IMR-90 (cell line): ENCODE measurements around the gene SPEG. TPM values are rescaled to one million over a fixed set of nuclear protein-coding genes. Genes with fewer than 3 reads are reported as not detected.

Experiments used
- ATAC-seq: fragments of 200-7000 bp; cut with Tn5 transposase; 2 replicates; pipeline ENCODE4 v1.9.1; 2020; ENCODE audit warnings: low read depth, mild to moderate bottlenecking, moderate library complexity
- BruUV-seq: library from RNA; stranded (reverse); fragments of 400-500 nt; replicated peaks from 2 replicates; lab custom pipeline; 2021; lab: Mats Ljungman, UMichigan
- CTCF ChIA-PET: fragments of 300-600 bp; formaldehyde crosslinking; extraction: SDS; loops from one replicate; lab custom pipeline; 2021; ENCODE audit warnings: antibody characterized with exemption; lab: Yijun Ruan, JAX
- POLR2A ChIA-PET: fragments of 300-600 bp; sonication (Branson Sonifier 250); formaldehyde crosslinking; loops from one replicate; lab custom pipeline; 2022; ENCODE audit warnings: antibody characterized with exemption; ENCODE audit not compliant: unreplicated experiment; lab: Charles Lee
- DNase-seq: peaks from one replicate; pipeline ENCODE4 v3.0.0; 2013
- H2AFZ ChIP-seq: replicated peaks from 2 replicates; pipeline ENCODE3; 2013; ENCODE audit warnings: low read length, mild to moderate bottlenecking; ENCODE audit not compliant: poor library complexity
- H2AK5ac ChIP-seq: 2 replicates; pipeline ENCODE4 v1.6.1; 2013; ENCODE audit warnings: low read depth, low read length, inconsistent platforms
- H2AK9ac ChIP-seq: replicated peaks from 2 replicates; pipeline ENCODE3; 2013; ENCODE audit warnings: mild to moderate bottlenecking, low read depth, low read length, moderate library complexity; ENCODE audit not compliant: poor library complexity
- H2BK120ac ChIP-seq: 2 replicates; pipeline ENCODE4 v1.6.1; 2013; ENCODE audit warnings: low read depth, low read length, inconsistent platforms
- H2BK15ac ChIP-seq: 3 replicates; pipeline ENCODE4 v1.6.1; 2013; ENCODE audit warnings: low read depth, low read length, inconsistent platforms
- H2BK20ac ChIP-seq: 2 replicates; pipeline ENCODE4 v1.6.1; 2013; ENCODE audit warnings: low read depth, mild to moderate bottlenecking, inconsistent platforms, low read length, moderate library complexity
- H2BK5ac ChIP-seq: 2 replicates; pipeline ENCODE4 v1.6.1; 2013; ENCODE audit warnings: mild to moderate bottlenecking, low read depth, low read length, inconsistent platforms; ENCODE audit not compliant: poor library complexity, severe bottlenecking
- H3K14ac ChIP-seq: replicated peaks from 2 replicates; pipeline ENCODE4 v1.6.1; 2013; ENCODE audit warnings: low read depth, low read length, inconsistent platforms
- H3K18ac ChIP-seq: 2 replicates; pipeline ENCODE4 v1.6.1; 2013; ENCODE audit warnings: low read depth, low read length, control low read depth
- H3K23ac ChIP-seq: 2 replicates; pipeline ENCODE4 v1.6.1; 2013; ENCODE audit warnings: low read depth, low read length, inconsistent platforms
- H3K27ac ChIP-seq: 2 replicates; pipeline ENCODE4 v1.5.1; 2013; ENCODE audit warnings: mild to moderate bottlenecking, control low read depth, low read length; ENCODE audit not compliant: insufficient read depth
- H3K27me3 ChIP-seq: 2 replicates; pipeline ENCODE4 v1.6.1; 2013; ENCODE audit warnings: low read length; ENCODE audit not compliant: control insufficient read depth, insufficient read depth
- H3K36me3 ChIP-seq: 2 replicates; pipeline ENCODE4 v1.6.1; 2013; ENCODE audit warnings: low read length, mixed read lengths; ENCODE audit not compliant: control insufficient read depth, insufficient read depth
- H3K4ac ChIP-seq: 2 replicates; pipeline ENCODE4 v1.6.1; 2013; ENCODE audit warnings: low read depth, low read length, inconsistent platforms
- H3K4me1 ChIP-seq: 2 replicates; pipeline ENCODE4 v1.6.1; 2013; ENCODE audit warnings: low read length, mixed read lengths; ENCODE audit not compliant: control insufficient read depth, insufficient read depth
- H3K4me2 ChIP-seq: 2 replicates; pipeline ENCODE4 v1.6.1; 2013; ENCODE audit warnings: low read depth, mild to moderate bottlenecking, control low read depth, low read length, moderate library complexity
- H3K4me3 ChIP-seq: 2 replicates; pipeline ENCODE4 v1.5.1; 2013; ENCODE audit warnings: low read depth, mild to moderate bottlenecking, control low read depth, low read length, moderate library complexity; ENCODE audit not compliant: insufficient read depth
- H3K56ac ChIP-seq: 2 replicates; pipeline ENCODE4 v1.6.1; 2013; ENCODE audit warnings: low read length, inconsistent platforms; ENCODE audit not compliant: insufficient read depth; ENCODE audit errors: extremely low read depth
- H3K79me1 ChIP-seq, 2 experiments: 2 replicates each; pipeline ENCODE4 v1.6.1; 2013; ENCODE audit warnings: low read length in 2 of 2, inconsistent platforms in 1 of 2, low read depth in 1 of 2
- H3K9ac ChIP-seq: 2 replicates; pipeline ENCODE4 v1.6.1; 2013; ENCODE audit warnings: low read depth, low read length, control low read depth
- H3K9me1 ChIP-seq: 2 replicates; pipeline ENCODE4 v1.6.1; 2013; ENCODE audit warnings: low read length, inconsistent platforms; ENCODE audit not compliant: insufficient read depth
- H3K9me3 ChIP-seq: 2 replicates; pipeline ENCODE4 v1.6.1; 2013; ENCODE audit warnings: low read length; ENCODE audit not compliant: control insufficient read depth, insufficient read depth
- H4K20me1 ChIP-seq: 2 replicates; pipeline ENCODE4 v1.6.1; 2013; ENCODE audit warnings: low read length, inconsistent platforms; ENCODE audit not compliant: insufficient read depth
- H4K5ac ChIP-seq: 2 replicates; pipeline ENCODE4 v1.6.1; 2013; ENCODE audit warnings: mild to moderate bottlenecking, low read depth, low read length, control low read depth
- H4K8ac ChIP-seq, 2 experiments: 2 replicates each; pipeline ENCODE4 v1.6.1; 2013; ENCODE audit warnings: low read depth in 2 of 2, low read length in 2 of 2, control low read depth in 1 of 2, inconsistent platforms in 1 of 2
- H4K91ac ChIP-seq: 2 replicates; pipeline ENCODE4 v1.6.1; 2013; ENCODE audit warnings: low read depth, low read length, inconsistent platforms; ENCODE audit not compliant: insufficient read depth
- FOS ChIP-seq: fragments of 150-350 bp; IDR thresholded peaks from 2 replicates; pipeline ENCODE4 v1.6.1; 2016; ENCODE audit warnings: low read depth, low read length
- MAFK ChIP-seq: IDR thresholded peaks from 2 replicates; pipeline ENCODE4 v1.6.1; 2012; ENCODE audit warnings: low read depth, low read length, improper control_type of control experiment
- MAZ ChIP-seq: IDR thresholded peaks from 2 replicates; pipeline ENCODE4 v1.6.1; 2012; ENCODE audit warnings: low read depth, mild to moderate bottlenecking, low read length, improper control_type of control experiment, moderate library complexity, borderline replicate concordance
- MXI1 ChIP-seq: IDR thresholded peaks from 2 replicates; pipeline ENCODE4 v1.6.1; 2012; ENCODE audit warnings: low read depth, mild to moderate bottlenecking, low read length, moderate library complexity, borderline replicate concordance
- RFX5 ChIP-seq: IDR thresholded peaks from 2 replicates; pipeline ENCODE4 v1.8.0; 2012; ENCODE audit warnings: low read depth, mild to moderate bottlenecking, low read length, moderate library complexity
- WGBS, 2 experiments: methylation state at CpG; one replicate each; pipeline versions ENCODE4 v1.1.5 to v1.1.7; 2013; ENCODE audit warnings: missing lambda C conversion rate in 2 of 2; ENCODE audit not compliant: insufficient read length in 1 of 2; ENCODE audit errors: extremely low coverage in 2 of 2; 5-methylcytosine and 5-hydroxymethylcytosine counted together
- dilution Hi-C: fragments of 300-500 bp; cut with HindIII; formaldehyde crosslinking; loops from one replicate; pipeline ENCODE4 v1.14.3; 2018; ENCODE audit warnings: low sequenced_read_pairs; ENCODE audit not compliant: unreplicated experiment
- in situ Hi-C: fragments of 300-500 bp; cut with MboI; formaldehyde crosslinking; loops from 3 replicates; pipeline ENCODE4 v1.14.3; 2019; ENCODE audit warnings: low sequenced_read_pairs, inconsistent platforms, mixed read lengths
- intact Hi-C: fragments of 100-400 bp; cut with micrococcal nuclease; formaldehyde crosslinking; loops from 2 replicates; pipeline ENCODE4 v1.10.0; 2022
- polyA plus RNA-seq, 3 experiments: library from polyadenylated mRNA; depleted of rRNA; stranded (reverse); fragments of >200 nt; gene quantifications; 2 replicates each; pipeline ENCODE4 v1.2.3, GENCODE V29; 2012; ENCODE audit warnings: low replicate concordance in 1 of 3
- total RNA-seq: library from RNA; depleted of rRNA; stranded (reverse); fragments of >200 nt; gene quantifications from 2 replicates; pipeline ENCODE4 v1.2.3, GENCODE V29; 2012
- TF ChIP-seq, protein P1 (sequence below): fragments of 150-350 bp; IDR thresholded peaks from 2 replicates; pipeline ENCODE4 v1.6.1; 2017; ENCODE audit warnings: mild to moderate bottlenecking, antibody characterized with exemption, low read length, low read depth
- TF ChIP-seq, protein P2 (sequence below): fragments of 150-350 bp; IDR thresholded peaks from 2 replicates; pipeline ENCODE4 v1.6.1; 2016; ENCODE audit warnings: low read depth, mild to moderate bottlenecking, low read length, moderate library complexity, borderline replicate concordance

SPEG gene
- total and polyA plus RNA-seq, 2 of the 4 experiments (the other 2 are of a cell fraction) = 6.8 to 81.6 TPM

DNA sequence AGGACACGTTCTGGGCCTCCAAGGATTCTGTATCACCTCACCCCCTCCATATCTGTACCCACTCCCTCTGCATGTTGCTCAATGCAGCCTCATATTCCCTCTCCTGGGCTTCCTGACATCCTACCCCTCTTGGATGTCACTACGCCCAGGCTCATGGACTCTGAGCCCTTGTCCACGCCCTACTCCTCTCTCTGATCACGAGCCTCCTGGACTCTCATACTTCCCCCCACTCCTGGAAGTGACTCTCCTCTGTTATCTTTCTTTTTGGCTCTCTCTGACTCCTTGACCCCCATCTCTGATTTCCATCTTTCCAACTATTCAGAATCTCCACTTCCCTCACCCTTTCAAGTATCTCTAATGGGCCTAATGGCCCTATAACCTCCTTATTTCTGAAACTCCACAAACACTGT lies 111.3 kb downstream of the SPEG start:
- Histone ChIP-seq H3K14ac (no peak overlapping the region), H4K8ac (no peak overlapping the region), H3K56ac (no peak overlapping the region), H3K4me2 (no peak overlapping the region), H3K18ac (no peak overlapping the region), H3K27me3 (no peaks in the 10 kb centered on the region), H3K4ac (no peak overlapping the region), H2AK9ac (no peak overlapping the region), H3K4me1 (peaks cover 9% of the 10 kb centered on the region), H4K20me1 (peaks cover 19% of the 10 kb centered on the region), H2BK20ac (no peak overlapping the region), H2BK120ac (no peak overlapping the region), H3K23ac (no peak overlapping the region), H2AFZ (no peak overlapping the region), H2BK15ac (no peak overlapping the region), H2AK5ac (no peak overlapping the region), H3K9ac (no peak overlapping the region), H3K36me3 (peaks cover 6% of the 10 kb centered on the region), H3K9me1 (peaks cover 2% of the 10 kb centered on the region; the same call in 1 of the 2 replicates), H4K91ac (no peak overlapping the region), H2BK5ac (no peak overlapping the region), H3K9me3 (no peaks in the 10 kb centered on the region), H3K79me1 (peaks cover 5 to 19% of the 10 kb centered on the region in 2 experiments; a peak in 3 of 4 replicates), H3K27ac (no peak overlapping the region), H3K4me3 (no peak overlapping the region), H4K5ac (no peak overlapping the region)
- POLR2A ChIA-PET = no interaction called here
- DNase-seq (no peak), ATAC-seq (no peak)
- intact Hi-C loops (no loop called here), dilution Hi-C loops (no loop called here), in situ Hi-C loops (no loop called here)
- CTCF ChIA-PET = no interaction called here
- TF ChIP-seq, protein P1, sequence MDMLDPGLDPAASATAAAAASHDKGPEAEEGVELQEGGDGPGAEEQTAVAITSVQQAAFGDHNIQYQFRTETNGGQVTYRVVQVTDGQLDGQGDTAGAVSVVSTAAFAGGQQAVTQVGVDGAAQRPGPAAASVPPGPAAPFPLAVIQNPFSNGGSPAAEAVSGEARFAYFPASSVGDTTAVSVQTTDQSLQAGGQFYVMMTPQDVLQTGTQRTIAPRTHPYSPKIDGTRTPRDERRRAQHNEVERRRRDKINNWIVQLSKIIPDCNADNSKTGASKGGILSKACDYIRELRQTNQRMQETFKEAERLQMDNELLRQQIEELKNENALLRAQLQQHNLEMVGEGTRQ = no peak
- no peak for TF ChIP-seq RFX5
- no peak for TF ChIP-seq MAFK
- TF ChIP-seq, protein P2, sequence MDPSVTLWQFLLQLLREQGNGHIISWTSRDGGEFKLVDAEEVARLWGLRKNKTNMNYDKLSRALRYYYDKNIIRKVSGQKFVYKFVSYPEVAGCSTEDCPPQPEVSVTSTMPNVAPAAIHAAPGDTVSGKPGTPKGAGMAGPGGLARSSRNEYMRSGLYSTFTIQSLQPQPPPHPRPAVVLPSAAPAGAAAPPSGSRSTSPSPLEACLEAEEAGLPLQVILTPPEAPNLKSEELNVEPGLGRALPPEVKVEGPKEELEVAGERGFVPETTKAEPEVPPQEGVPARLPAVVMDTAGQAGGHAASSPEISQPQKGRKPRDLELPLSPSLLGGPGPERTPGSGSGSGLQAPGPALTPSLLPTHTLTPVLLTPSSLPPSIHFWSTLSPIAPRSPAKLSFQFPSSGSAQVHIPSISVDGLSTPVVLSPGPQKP = no peak
- TF ChIP-seq MXI1 = no peak
- TF ChIP-seq FOS = no peak
- no peak for TF ChIP-seq MAZ
- no TSS peak for BruUV-seq
- 33% methylated on average over 4 of the region's 4 CpGs; no CpG with 5 or more reads in 1 of the 2 experiments for WGBS, 2 experiments
